DOHH2 (cell line): ENCODE data around the gene RPL27.

ENCODE experiments used
- H3F3A ChIP-seq: fragments of 200-600 bp; sonication (generic), shearing (Covaris generic); 2 replicates; pipeline ENCODE4 v1.6.0; 2016; ENCODE audit warnings: antibody characterized with exemption, mild to moderate bottlenecking; ENCODE audit not compliant: control insufficient read depth, insufficient read depth
- H3K27ac ChIP-seq: fragments of 200-600 bp; sonication (generic); 2 replicates; pipeline ENCODE4 v1.5.1; 2014; ENCODE audit warnings: low read depth, mild to moderate bottlenecking, low read length, moderate library complexity
- H3K27me3 ChIP-seq: fragments of 200-600 bp; sonication (generic); 2 replicates; pipeline ENCODE4 v1.6.1; 2014; ENCODE audit warnings: mild to moderate bottlenecking, low read length, mixed read lengths; ENCODE audit not compliant: control insufficient read depth
- H3K36me3 ChIP-seq: fragments of 200-600 bp; sonication (generic); 2 replicates; pipeline ENCODE4 v1.6.1; 2014; ENCODE audit warnings: mild to moderate bottlenecking, low read length, moderate library complexity, mixed read lengths; ENCODE audit not compliant: control insufficient read depth
- H3K4me1 ChIP-seq: fragments of 200-600 bp; sonication (generic); 2 replicates; pipeline ENCODE4 v1.6.1; 2014; ENCODE audit warnings: mild to moderate bottlenecking, low read length, mixed read lengths; ENCODE audit not compliant: control insufficient read depth
- H3K4me2 ChIP-seq: fragments of 200-600 bp; sonication (generic); 2 replicates; pipeline ENCODE4 v1.6.0; 2014; ENCODE audit warnings: mild to moderate bottlenecking, low read length, moderate library complexity
- H3K4me3 ChIP-seq: fragments of 200-600 bp; sonication (generic); 2 replicates; pipeline ENCODE4 v1.5.1; 2014; ENCODE audit warnings: mild to moderate bottlenecking, low read length, mixed read lengths
- H3K79me2 ChIP-seq: fragments of 200-600 bp; sonication (generic); 2 replicates; pipeline ENCODE4 v1.6.1; 2014; ENCODE audit warnings: mild to moderate bottlenecking, low read length, mixed read lengths; ENCODE audit not compliant: control insufficient read depth
- H3K9me2 ChIP-seq: fragments of 200-600 bp; sonication (generic); replicated peaks from 2 replicates; pipeline ENCODE4 v1.6.1; 2014; ENCODE audit warnings: mild to moderate bottlenecking, low read length, mixed read lengths; ENCODE audit not compliant: control insufficient read depth
- H3K9me3 ChIP-seq: fragments of 200-600 bp; sonication (generic); 2 replicates; pipeline ENCODE4 v1.6.1; 2014; ENCODE audit warnings: antibody characterized with exemption, low read length, mixed read lengths; ENCODE audit not compliant: control insufficient read depth, insufficient read depth
- H4K20me1 ChIP-seq: fragments of 200-600 bp; sonication (generic); 2 replicates; pipeline ENCODE4 v1.6.0; 2014; ENCODE audit warnings: low read depth, mild to moderate bottlenecking, antibody characterized with exemption, low read length, moderate library complexity; ENCODE audit not compliant: control insufficient read depth, insufficient read depth
- CTCF ChIP-seq: fragments of 200-600 bp; sonication (generic); IDR thresholded peaks from one replicate; pipeline ENCODE4 v1.5.1; 2014; ENCODE audit warnings: antibody characterized with exemption, mild to moderate bottlenecking, low read depth, low read length; ENCODE audit not compliant: poor library complexity, severe bottlenecking
- EZH2phosphoT487 ChIP-seq: fragments of 200-600 bp; sonication (generic); IDR thresholded peaks from 2 replicates; pipeline ENCODE4 v1.6.1; 2017; ENCODE audit warnings: borderline replicate concordance, mild to moderate bottlenecking, antibody characterized with exemption, low read length, moderate library complexity, mixed read lengths

The RPL27 gene

GRCh38 chr17:43043307-43043706, 45.1 kb downstream of the RPL27 start:
- Histone ChIP-seq H3K4me3 (no peak overlapping the region), H3K9me3 (no peaks in the 10 kb centered on the region), H3K27me3 (no peaks in the 10 kb centered on the region), H3K4me2 (no peak overlapping the region), H3K79me2 (no peaks in the 10 kb centered on the region), H3F3A (peaks cover 3% of the 10 kb centered on the region; the same call in 1 of the 2 replicates), H3K27ac (no peak overlapping the region), H4K20me1 (no peaks in the 10 kb centered on the region), H3K9me2 (no peaks in the 10 kb centered on the region), H3K4me1 (no peaks in the 10 kb centered on the region), H3K36me3 (peaks cover 45% of the 10 kb centered on the region)
- TF ChIP-seq EZH2phosphoT487 (no peak), CTCF (no peak)

- no peaks in the 10 kb centered on the region for H4K20me1 ChIP-seq
- no peaks in the 10 kb centered on the region for H3K27me3 ChIP-seq
- no peaks in the 10 kb centered on the region for H3K9me2 ChIP-seq
- no peak overlapping the region for H3K4me3 ChIP-seq
- no peaks in the 10 kb centered on the region for H3K4me1 ChIP-seq
- no peak overlapping the region for H3K4me2 ChIP-seq
- peaks cover 51% of the 10 kb centered on the region for H3K36me3 ChIP-seq
- H3K27ac ChIP-seq = no peak overlapping the region
- TF ChIP-seq CTCF (no peak), EZH2phosphoT487 (no peak)
- H3F3A ChIP-seq = peaks cover 3% of the 10 kb centered on the region; the same call in 1 of the 2 replicates
- no peaks in the 10 kb centered on the region for H3K79me2 ChIP-seq
- no peaks in the 10 kb centered on the region for H3K9me3 ChIP-seq
These were observed 45.8 kb downstream of the RPL27 start for GRCh38 chr17:43044024-43044423.

GRCh38 chr17:43051969-43052368, 53.8 kb downstream of the RPL27 start:
- H3K4me2 ChIP-seq = no peak overlapping the region
- no peaks in the 10 kb centered on the region for H3K9me3 ChIP-seq
- no peaks in the 10 kb centered on the region for H3F3A ChIP-seq
- no peaks in the 10 kb centered on the region for H4K20me1 ChIP-seq
- H3K4me1 ChIP-seq = no peaks in the 10 kb centered on the region
- H3K27ac ChIP-seq = no peak overlapping the region
- H3K27me3 ChIP-seq = no peaks in the 10 kb centered on the region
- H3K79me2 ChIP-seq = no peaks in the 10 kb centered on the region
- TF ChIP-seq CTCF (no peak), EZH2phosphoT487 (no peak)
- no peak overlapping the region for H3K4me3 ChIP-seq
- peaks cover 79% of the 10 kb centered on the region for H3K36me3 ChIP-seq
- H3K9me2 ChIP-seq = no peaks in the 10 kb centered on the region
